B cell (primary cell): Measurements from ENCODE around the gene PALM3. TPM values are rescaled to one million over a fixed set of nuclear protein-coding genes. Genes with fewer than 3 reads are reported as not detected.

ENCODE experiments used
- ATAC-seq: fragments of 200-7000 bp; cut with Tn5 transposase; one replicate; pipeline ENCODE4 v1.10.0; 2021; ENCODE audit warnings: low read depth, mild to moderate bottlenecking, moderate number of reproducible peaks, moderate library complexity
- CTCF ChIA-PET: fragments of 350-600 bp; sonication (Branson Sonifier 250); formaldehyde crosslinking; loops from one replicate; lab custom pipeline; 2021; ENCODE audit warnings: antibody characterized with exemption, inconsistent platforms; lab: Charles Lee
- POLR2A ChIA-PET: fragments of 350-600 bp; sonication (Branson Sonifier 250); formaldehyde crosslinking; loops from one replicate; lab custom pipeline; 2021; ENCODE audit warnings: antibody characterized with exemption; lab: Charles Lee
- DNase-seq: peaks from one replicate; pipeline ENCODE4 v3.0.0; 2013
- H2AFZ ChIP-seq: 2 replicates; pipeline ENCODE4 v1.6.1; 2012; ENCODE audit warnings: mild to moderate bottlenecking, low read depth, low read length; ENCODE audit not compliant: insufficient read depth, poor library complexity, severe bottlenecking
- H3K27ac ChIP-seq, 2 donors: 1 replicate in 1 of 2; 2 replicates in 1 of 2; pipeline ENCODE4 v1.5.1; 2012 to 2013; ENCODE audit warnings: low read length in 2 of 2, mild to moderate bottlenecking in 2 of 2, moderate library complexity in 1 of 2
- H3K27me3 ChIP-seq, 4 experiments: fragments of 200-600 bp in 1 of 4; sonication (generic) in 1 of 4; replicated peaks in 1 of 4; 1 replicate in 2 of 4; 2 replicates in 2 of 4; pipeline versions ENCODE4 v1.6.1 to v1.7.0; 2013 to 2016; ENCODE audit warnings: low read length in 3 of 4, mild to moderate bottlenecking in 2 of 4, mixed read lengths in 1 of 4, moderate library complexity in 1 of 4; ENCODE audit not compliant: insufficient read depth in 4 of 4, control insufficient read depth in 3 of 4; ENCODE audit errors: control extremely low read depth in 1 of 4
- H3K36me3 ChIP-seq, 2 experiments: replicated peaks in 1 of 2; 1 replicate in 1 of 2; 2 replicates in 1 of 2; pipeline versions ENCODE4 v1.6.1 to v1.7.1; 2013; ENCODE audit warnings: low read length in 1 of 2; ENCODE audit not compliant: insufficient read depth in 2 of 2, control insufficient read depth in 1 of 2; ENCODE audit errors: control extremely low read depth in 1 of 2, extremely low read depth in 1 of 2
- H3K4me1 ChIP-seq, 2 donors: fragments of 200-600 bp in 1 of 2; sonication (generic) in 1 of 2; 1 replicate in 1 of 2; 2 replicates in 1 of 2; pipeline versions ENCODE4 v1.5.1 to v1.6.1; 2013 to 2017; ENCODE audit warnings: low read length in 2 of 2; ENCODE audit not compliant: control insufficient read depth in 2 of 2, insufficient read depth in 2 of 2
- H3K4me2 ChIP-seq: replicated peaks from 2 replicates; pipeline ENCODE3; 2012; ENCODE audit warnings: mild to moderate bottlenecking, low read depth, low read length; ENCODE audit not compliant: poor library complexity, severe bottlenecking
- H3K4me3 ChIP-seq, 5 experiments: fragments of 200-600 bp in 1 of 5; sonication (generic) in 1 of 5; 1 replicate in 3 of 5; 2 replicates in 2 of 5; pipeline versions ENCODE4 v1.5.1 to v1.7.0; 2011 to 2016; ENCODE audit warnings: low read length in 4 of 5, mild to moderate bottlenecking in 4 of 5, low read depth in 2 of 5, control low read depth in 1 of 5, moderate library complexity in 1 of 5; ENCODE audit not compliant: insufficient read depth in 1 of 5; ENCODE audit errors: control extremely low read depth in 1 of 5, extremely low read depth in 1 of 5
- H3K79me2 ChIP-seq: fragments of 200-600 bp; sonication (generic); one replicate; pipeline ENCODE4 v1.6.0; 2016; ENCODE audit warnings: low read length; ENCODE audit not compliant: control insufficient read depth, insufficient read depth
- H3K9ac ChIP-seq: fragments of 200-600 bp; sonication (generic); 2 replicates; pipeline ENCODE4 v1.6.1; 2017; ENCODE audit warnings: mild to moderate bottlenecking, low read length, moderate library complexity
- H3K9me3 ChIP-seq, 3 donors: one replicate each; pipeline versions ENCODE4 v1.6.1 to v1.7.1; 2013; ENCODE audit warnings: low read length in 2 of 3; ENCODE audit not compliant: control insufficient read depth in 2 of 3, insufficient read depth in 1 of 3; ENCODE audit errors: control extremely low read depth in 1 of 3
- H4K20me1 ChIP-seq: 2 replicates; pipeline ENCODE4 v1.6.0; 2012; ENCODE audit warnings: mild to moderate bottlenecking, low read length; ENCODE audit not compliant: insufficient read depth, control insufficient read depth, poor library complexity, severe bottlenecking
- H3K27ac Mint-ChIP-seq: one replicate; pipeline ENCODE4 v1.8.0; 2021; ENCODE audit warnings: mixed read lengths
- H3K27me3 Mint-ChIP-seq: one replicate; pipeline ENCODE4 v1.8.0; 2021; ENCODE audit warnings: mixed read lengths
- H3K4me1 Mint-ChIP-seq: one replicate; pipeline ENCODE4 v1.8.0; 2021; ENCODE audit warnings: mixed read lengths
- H3K4me3 Mint-ChIP-seq: one replicate; pipeline ENCODE4 v1.8.0; 2021; ENCODE audit warnings: mixed read lengths
- H3K9me3 Mint-ChIP-seq: one replicate; pipeline ENCODE4 v1.8.0; 2022; ENCODE audit warnings: mixed read lengths; ENCODE audit not compliant: insufficient read depth
- CTCF ChIP-seq: fragments of 200-600 bp; IDR thresholded peaks from one replicate; pipeline ENCODE4 v1.8.0; 2022; ENCODE audit warnings: antibody characterized with exemption, mild to moderate bottlenecking
- EZH2 ChIP-seq: IDR thresholded peaks from 2 replicates; pipeline ENCODE4 v1.6.1; 2012; ENCODE audit warnings: borderline replicate concordance, low read depth, mild to moderate bottlenecking, moderate library complexity, low read length; ENCODE audit not compliant: insufficient read depth, poor library complexity, severe bottlenecking
- WGBS: methylation state at CpG from one replicate; pipeline ENCODE4 v1.1.5; 2013; ENCODE audit warnings: missing lambda C conversion rate; ENCODE audit not compliant: insufficient coverage; 5-methylcytosine and 5-hydroxymethylcytosine counted together
- intact Hi-C: fragments of 100-400 bp; cut with micrococcal nuclease; formaldehyde crosslinking; loops from one replicate; pipeline ENCODE4 v1.10.0; 2022
- polyA plus RNA-seq: library from polyadenylated mRNA; depleted of rRNA; stranded (reverse); fragments of >200 nt; gene quantifications from 2 replicates; pipeline ENCODE4 v1.2.3, GENCODE V29; 2012
- total RNA-seq, 2 donors: library from RNA; stranded (reverse); fragments of 120-200 nt in 1 of 2; gene quantifications; 1 replicate in 1 of 2; 2 replicates in 1 of 2; pipeline versions ENCODE4 v1.2.3 to v1.2.4, GENCODE V29; 2013 to 2022

Gene PALM3
- total and polyA plus RNA-seq, 2 donors (not counting 1 experiment from before 2014, with no cell fraction given) = not detected

- peak overlapping the region; percentile 42 for H3K4me3 Mint-ChIP-seq
- Histone ChIP-seq H3K27me3 (no peaks in the 10 kb centered on the region), H3K4me1 (peaks cover 28 to 60% of the 10 kb centered on the region in 2 donors), H3K4me2 (peak overlapping the region; percentile 73), H3K4me3 (peak overlapping the region in 2 of 5 experiments; percentile 30 to 53), H2AFZ (no peak overlapping the region), H3K9ac (no peak overlapping the region), H3K27ac (no peak overlapping the region), H3K79me2 (peaks cover 12% of the 10 kb centered on the region), H4K20me1 (no peaks in the 10 kb centered on the region), H3K9me3 (no peaks in the 10 kb centered on the region), H3K36me3 (no peaks in the 10 kb centered on the region)
- CTCF ChIA-PET = interaction anchor here (0.6 to 2.9 kb wide), 8 partner anchors 9 to 1105 kb away, joined by 3 to 30 read pairs (median 7); partner anchors contain the start of genes IL27RA and RLN3
- H3K4me1 Mint-ChIP-seq = peaks cover 32% of the 10 kb centered on the region
- 20% methylated on average over 1 of the region's 6 CpGs for WGBS
- DNase-seq (peak; percentile 81), ATAC-seq (peak; percentile 62)
- intact Hi-C loops = loop anchor here (1.0 kb wide), 2 partner anchors 13 to 14 kb away; no protein-coding TSS in a partner anchor
- POLR2A ChIA-PET = interaction anchor here (0.6 to 1.7 kb wide), 11 partner anchors 10 to 350 kb away, joined by 3 to 17 read pairs (median 7); partner anchors contain the start of genes ASF1B, IL27RA and RFX1
- H3K9me3 Mint-ChIP-seq = no peaks in the 10 kb centered on the region
- no peaks in the 10 kb centered on the region for H3K27me3 Mint-ChIP-seq
- peak overlapping the region; percentile 42 for H3K27ac Mint-ChIP-seq
- TF ChIP-seq CTCF (no peak), EZH2 (no peak)
Observed at GRCh38 chr19:14019100-14019499, 42.8 kb downstream of the PALM3 start.

- H3K36me3 ChIP-seq = no peaks in the 10 kb centered on the region
- H3K79me2 ChIP-seq = peaks cover 12% of the 10 kb centered on the region
- Mint-ChIP-seq H3K27me3 (no peaks in the 10 kb centered on the region), H3K4me3 (peak overlapping the region; percentile 82), H3K9me3 (no peaks in the 10 kb centered on the region), H3K4me1 (peaks cover 37% of the 10 kb centered on the region), H3K27ac (peak overlapping the region; percentile 88)
- ATAC-seq (peak; percentile 76), DNase-seq (peak; percentile 78)
- peak overlapping the region in 3 of 5 experiments; percentile 20 to 58 (median 29) for H3K4me3 ChIP-seq
- no peaks in the 10 kb centered on the region for H3K27me3 ChIP-seq
- intact Hi-C loops = loop anchor here (1.0 kb wide), 1 partner anchor 9 kb away; the partner anchor contains the start of gene RFX1
- WGBS = 80% methylated on average over 2 of the region's 8 CpGs
- no peak for TF ChIP-seq EZH2
- H2AFZ ChIP-seq = no peak overlapping the region
- H3K4me1 ChIP-seq = peaks cover 28 to 57% of the 10 kb centered on the region in 2 donors
- peak overlapping the region; percentile 60 for H3K4me2 ChIP-seq
- peak overlapping the region; percentile 30 for H3K9ac ChIP-seq
- no peaks in the 10 kb centered on the region for H3K9me3 ChIP-seq
- H4K20me1 ChIP-seq = no peaks in the 10 kb centered on the region
- POLR2A ChIA-PET = interaction anchor here (0.7 to 2.6 kb wide), 5 partner anchors 9 to 63 kb away, joined by 3 to 17 read pairs (median 6); partner anchors contain the start of genes IL27RA and RFX1
- CTCF ChIA-PET = interaction anchor here (0.7 to 0.8 kb wide), 2 partner anchors 14 to 911 kb away, joined by 3 to 4 read pairs; no protein-coding TSS in a partner anchor
- H3K27ac ChIP-seq = peak overlapping the region; percentile 7 to 56
Observed at GRCh38 chr19:14015524-14016035, 46.3 kb downstream of the PALM3 start.
